ENCODE data around the gene FOXP2.

- TF ChIP-seq CTCF (IDR thresholded peaks at IDR 0.05), result no peak
- TF ChIP-seq POLR2A (IDR thresholded peaks at IDR 0.05), result no peak
These were observed 46.1 kb upstream of the FOXP2 start for GRCh38 chr7:114368492-114368891.

All from suprapubic skin (tissue), 3 donors.